Measurements from ENCODE around the gene CCNF. TPM values are rescaled to one million over a fixed set of nuclear protein-coding genes. Genes with fewer than 3 reads are reported as not detected.

Gene CCNF
- total RNA-seq = 25.2 and 44.2 TPM in 2 replicates

GRCh38 chr16:2429034-2429770 lies at the start of gene CCNF:
TSS of gene CCNF (plus strand) at chr16:2429447. CDS start at chr16:2429482, 35 bp downstream.

DNA sequence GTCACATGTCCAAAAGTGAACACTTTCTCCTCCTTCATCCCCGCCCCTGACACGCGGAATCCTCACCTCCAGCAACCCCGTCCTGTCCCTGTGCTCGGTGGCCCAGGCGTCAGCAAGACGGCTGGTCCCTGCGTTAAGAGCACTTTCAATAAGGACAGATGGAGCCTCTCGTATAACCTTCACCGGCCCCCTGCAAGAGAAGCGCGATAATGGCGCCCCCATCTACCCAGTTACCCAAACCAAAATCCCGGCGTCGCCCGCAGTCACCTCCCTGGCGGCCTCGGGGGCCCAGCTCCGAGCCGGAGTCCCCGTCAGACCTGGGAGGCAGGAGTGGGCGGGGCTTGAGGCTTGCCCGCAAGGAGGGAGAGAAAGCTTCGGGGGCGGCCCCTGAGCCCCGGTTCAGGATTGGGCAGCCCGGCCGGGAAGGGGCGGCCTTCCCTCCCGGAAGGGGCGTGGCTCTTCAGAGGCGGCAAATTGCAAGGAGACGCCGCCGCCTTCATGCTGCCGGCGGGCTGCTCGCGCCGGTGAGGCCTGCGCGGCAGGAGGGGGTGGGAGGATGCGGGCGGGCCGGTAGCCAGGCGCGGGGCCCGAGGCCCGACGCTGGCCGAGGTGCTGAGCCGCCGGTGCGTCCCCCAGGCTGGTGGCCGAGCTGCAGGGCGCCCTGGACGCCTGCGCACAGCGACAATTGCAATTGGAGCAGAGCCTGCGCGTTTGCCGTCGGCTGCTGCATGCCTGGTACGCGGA lies 30.6 kb downstream of the CCNF start, which contains the start of gene TEDC2:
Gene TEDC2, plus strand, starts transcription at position 463 of the 744 bp plus-strand sequence. Its CDS starts 36 bp downstream, at position 499.

GRCh38 chr16:2471016-2471652 lies 41.9 kb downstream of the CCNF start, which contains the start of gene NTN3:
TSS of gene NTN3 (plus strand) at chr16:2471297. CDS start at chr16:2471702, 405 bp downstream.

DNA sequence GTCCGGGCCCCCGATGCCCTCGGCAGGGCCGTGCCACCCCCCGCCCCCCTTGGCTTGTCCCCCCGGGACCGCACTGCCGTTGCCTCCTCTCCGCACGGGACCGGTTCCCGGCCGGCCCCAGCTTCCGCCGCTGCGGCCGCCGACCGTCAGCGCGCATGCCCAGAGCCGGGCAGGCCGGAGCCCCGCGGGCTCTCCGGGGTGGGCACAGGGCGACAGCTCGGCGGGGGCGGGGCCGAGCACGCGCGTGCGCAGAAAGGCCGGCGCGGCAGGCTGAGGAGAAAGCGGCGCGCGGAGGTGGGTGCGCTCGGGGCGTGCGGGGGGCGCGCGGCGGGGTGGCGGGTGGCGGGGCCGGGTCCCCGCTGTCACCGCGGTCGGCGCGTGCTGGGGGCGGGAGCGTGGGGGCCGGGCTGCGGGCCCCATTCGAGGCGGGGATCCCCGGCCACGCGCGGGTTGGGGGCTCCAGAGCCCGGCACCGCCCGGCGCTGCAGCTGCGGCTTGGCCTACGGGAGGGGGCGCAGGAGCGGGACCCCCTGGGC lies 45.7 kb downstream of the CCNF start, which contains the start of gene TBC1D24:
Gene TBC1D24, plus strand, starts transcription at position 251 of the 536 bp plus-strand sequence. CDS start 21,022 bp downstream, outside the sequence.

Small RNA genes lying within 50 kb of the gene (small RNA-seq; reads per million reads assigned to genes)
- 0.21 reads per million for gene MIR6768

Other genes with a start within 250 kb of the CCNF start
- gene CASKIN1, start 232.8 kb upstream of the CCNF start, total RNA-seq = under 0.01 TPM in 2 replicates
- gene MLST8, start 224.0 kb upstream of the CCNF start, total RNA-seq = 36.4 and 40.5 TPM in 2 replicates
- gene BRICD5, start 218.6 kb upstream of the CCNF start, total RNA-seq = 0.98 and 2.1 TPM in 2 replicates
- gene PGP, start 214.6 kb upstream of the CCNF start, total RNA-seq = 20.3 and 21.9 TPM in 2 replicates
- gene E4F1, start 205.9 kb upstream of the CCNF start, total RNA-seq = 31.4 and 35.3 TPM in 2 replicates
- gene DNASE1L2, start 193.0 kb upstream of the CCNF start, total RNA-seq = 0.65 and 0.67 TPM in 2 replicates
- gene ECI1, start 177.9 kb upstream of the CCNF start, total RNA-seq = 20.8 and 28.4 TPM in 2 replicates
- 144 and 178 TPM in 2 replicates for gene RNPS1, start 161.3 kb upstream of the CCNF start, total RNA-seq
- gene ABCA3, start 88.7 kb upstream of the CCNF start, total RNA-seq = 33.9 and 35.9 TPM in 2 replicates
- gene TEDC2, start 30.7 kb downstream of the CCNF start, total RNA-seq = 9.2 and 10.1 TPM in 2 replicates
- under 0.01 TPM in 1 of 2 replicates, not detected in the other for gene NTN3, start 41.9 kb downstream of the CCNF start, total RNA-seq
- gene TBC1D24, start 45.7 kb downstream of the CCNF start, total RNA-seq = 19.9 and 20.3 TPM in 2 replicates
- gene ATP6V0C, start 84.5 kb downstream of the CCNF start, total RNA-seq = 45.9 and 48.7 TPM in 2 replicates
- gene AMDHD2, start 90.9 kb downstream of the CCNF start, total RNA-seq = 46.4 and 53.1 TPM in 2 replicates
- not detected in 2 replicates for gene CEMP1, start 102.0 kb downstream of the CCNF start, total RNA-seq
- 25.8 and 30.7 TPM in 2 replicates for gene PDPK1, start 108.6 kb downstream of the CCNF start, total RNA-seq